ENCODE measurements around the gene PTPRG.

Gene PTPRG

DNA sequence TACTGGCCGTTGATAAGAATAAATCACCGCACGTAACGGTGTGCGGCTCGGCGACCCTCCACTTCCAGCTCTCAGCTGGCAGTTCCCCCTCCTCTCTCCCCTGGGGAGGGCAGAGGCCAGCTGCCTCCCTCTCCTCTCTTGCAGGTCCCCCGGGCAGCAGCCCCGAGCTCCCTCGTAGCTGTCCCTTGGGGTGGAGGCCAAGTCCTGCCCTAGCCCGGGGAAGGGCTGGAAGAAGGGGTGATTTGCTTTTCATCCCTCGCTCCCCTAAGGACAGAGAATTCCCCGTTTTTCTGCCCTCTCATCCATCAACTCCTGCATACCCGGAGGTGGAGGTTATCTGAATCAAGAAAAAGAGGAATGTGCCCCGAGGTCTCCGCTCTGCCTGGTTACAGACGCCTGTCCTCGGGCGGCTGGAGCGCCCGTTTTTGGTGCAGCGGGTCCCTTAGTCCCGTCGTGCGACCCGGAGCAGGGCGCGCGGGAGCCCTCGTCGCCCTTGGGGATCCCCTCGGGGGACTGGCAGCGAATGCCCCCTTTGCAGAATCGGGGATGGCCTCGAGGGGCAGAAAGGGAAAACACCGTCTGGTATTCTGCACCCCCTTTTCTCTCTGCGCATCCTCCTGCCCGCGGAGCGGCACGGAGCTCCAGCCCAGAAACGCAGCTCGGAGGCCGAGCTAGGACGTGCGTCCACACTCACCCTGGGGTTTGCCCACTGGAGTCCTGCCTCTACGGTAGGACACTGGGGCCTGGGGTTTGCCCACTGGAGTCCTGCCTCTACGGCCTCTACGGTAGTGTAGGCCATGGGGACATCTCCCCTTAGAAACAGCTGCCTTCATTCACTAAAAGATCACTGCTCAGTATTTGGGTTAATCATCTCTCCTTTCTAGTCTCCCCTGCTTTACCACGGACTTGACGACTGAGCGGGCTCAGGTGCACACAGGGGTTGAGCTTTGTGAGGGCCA is 2.2 kb downstream of the PTPRG start:
- DNase-seq, result no peak

DNA sequence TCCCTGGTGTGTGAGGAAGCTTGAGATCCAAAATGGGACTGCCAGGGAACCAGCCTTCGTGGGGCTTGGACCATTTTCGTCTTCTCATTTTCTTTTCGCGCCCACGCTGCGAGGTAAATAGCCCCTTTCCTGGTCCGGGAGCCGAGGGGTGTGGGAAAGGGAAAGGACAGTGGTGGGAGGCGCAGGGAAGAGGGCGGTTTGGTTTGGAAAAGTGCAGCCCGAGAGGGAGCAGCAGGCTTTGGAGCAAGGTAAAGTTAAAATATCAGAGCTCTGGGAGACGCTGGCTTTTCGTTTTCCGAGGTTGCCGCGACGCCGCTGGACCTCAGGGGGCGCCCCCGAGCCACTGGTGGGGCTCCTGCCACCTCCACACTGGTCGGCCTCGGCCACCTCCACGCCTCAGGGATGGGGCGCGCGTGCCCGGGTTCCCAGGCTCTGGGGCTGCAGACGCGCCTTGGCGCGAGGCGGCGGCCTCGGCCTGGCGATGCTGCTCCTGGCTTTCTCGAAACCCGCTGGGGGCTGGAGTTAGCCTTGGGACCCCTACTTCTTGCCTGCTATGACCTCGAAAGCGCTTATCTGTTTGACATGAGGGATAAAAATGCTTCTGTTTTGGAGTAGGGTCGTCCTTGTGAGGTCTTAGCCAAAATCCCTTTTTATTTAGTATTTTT is 3.2 kb downstream of the PTPRG start:
- no peak for DNase-seq

DNA sequence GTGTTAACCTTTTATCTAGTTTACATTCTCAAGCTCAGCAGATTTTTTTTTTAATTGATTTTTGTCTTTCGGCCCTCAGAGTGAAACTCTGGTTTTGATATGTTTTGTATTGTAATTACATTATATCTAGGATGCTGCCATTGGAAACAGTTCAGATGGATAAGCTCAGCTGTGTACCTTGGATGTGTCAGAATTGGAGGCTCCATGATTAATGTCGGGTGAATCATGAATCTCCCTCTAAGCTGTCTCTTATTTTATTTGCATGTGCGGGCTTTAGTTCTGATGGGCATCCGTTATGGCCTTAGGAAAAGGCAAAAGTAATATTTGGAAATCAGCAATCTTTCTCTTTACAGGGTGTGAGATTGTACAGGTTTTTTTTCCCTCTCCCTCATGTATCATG is 4.2 kb downstream of the PTPRG start:
- DNase-seq, result no peak

DNA sequence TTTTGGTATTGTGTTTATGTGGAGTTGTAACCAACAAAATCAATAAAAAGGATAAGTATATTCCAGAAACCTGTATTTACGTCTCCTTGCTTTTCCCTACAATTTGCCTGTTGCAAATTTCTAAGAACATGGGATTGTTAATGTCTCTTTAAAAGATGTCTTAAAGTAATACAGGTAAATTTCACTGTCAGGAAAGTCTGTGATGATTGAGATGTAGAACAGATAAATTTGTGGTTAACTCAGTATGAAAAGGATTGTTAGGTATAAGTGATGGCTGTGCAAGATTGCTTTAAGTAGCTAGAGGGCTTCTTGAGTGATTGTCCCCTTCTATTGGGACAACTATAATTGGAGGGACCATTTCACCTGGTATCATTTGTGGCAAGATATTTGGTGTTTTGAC is 6.8 kb downstream of the PTPRG start:
- no peak for DNase-seq

DNA sequence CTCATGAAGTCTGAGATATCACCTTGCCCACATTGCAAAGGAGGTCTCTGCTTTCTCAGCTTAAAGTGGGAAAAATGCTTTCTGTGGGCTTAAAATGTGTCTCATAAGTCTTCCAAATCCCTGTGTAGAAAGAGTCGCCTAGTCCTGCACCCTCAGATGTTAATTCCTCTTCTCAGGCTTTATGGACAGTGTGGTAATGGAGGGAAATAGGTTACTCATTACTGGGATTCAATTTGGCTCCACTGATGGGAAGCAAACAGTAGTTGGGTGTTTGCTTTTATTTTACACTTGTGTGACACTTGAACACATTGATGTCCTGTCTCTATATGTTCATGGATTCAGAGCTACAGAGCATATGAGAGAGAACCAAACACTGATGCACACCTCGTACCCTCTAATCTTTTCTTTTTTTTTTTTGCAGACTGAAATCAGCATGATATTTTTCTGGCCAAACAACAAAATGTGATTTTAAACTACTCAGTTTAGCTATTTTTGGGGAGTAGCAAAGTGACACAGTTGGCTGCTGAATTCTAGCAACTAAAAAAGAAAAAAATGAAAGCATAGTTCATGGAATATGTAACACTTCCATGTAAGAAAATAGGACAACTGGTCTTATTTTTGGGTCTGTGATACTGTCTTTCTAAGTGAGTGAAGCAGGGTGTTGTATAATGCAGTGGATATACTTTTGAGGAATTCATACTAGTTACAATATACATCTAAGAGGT is 8.6 kb downstream of the PTPRG start:
- no peak for DNase-seq

DNA sequence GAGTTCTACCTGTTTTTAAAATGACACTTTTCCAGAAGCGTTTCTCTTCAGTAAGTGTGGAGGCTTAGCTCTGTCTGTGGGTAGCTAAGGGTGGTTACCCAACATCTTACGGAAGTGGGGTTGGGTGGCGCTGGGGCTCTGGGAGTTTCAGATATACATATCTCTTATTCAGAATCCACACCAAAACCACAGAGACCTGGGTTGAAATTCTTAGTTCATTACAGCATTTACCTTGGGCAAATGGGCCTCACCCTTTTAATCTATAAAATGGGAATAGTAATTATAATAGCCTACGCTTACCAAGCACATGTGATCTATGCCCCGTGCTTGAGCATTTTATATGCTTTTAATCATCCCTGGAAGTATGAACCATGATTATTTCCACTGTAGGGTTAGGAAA is 9.4 kb downstream of the PTPRG start:
- DNase-seq, result no peak

DNA sequence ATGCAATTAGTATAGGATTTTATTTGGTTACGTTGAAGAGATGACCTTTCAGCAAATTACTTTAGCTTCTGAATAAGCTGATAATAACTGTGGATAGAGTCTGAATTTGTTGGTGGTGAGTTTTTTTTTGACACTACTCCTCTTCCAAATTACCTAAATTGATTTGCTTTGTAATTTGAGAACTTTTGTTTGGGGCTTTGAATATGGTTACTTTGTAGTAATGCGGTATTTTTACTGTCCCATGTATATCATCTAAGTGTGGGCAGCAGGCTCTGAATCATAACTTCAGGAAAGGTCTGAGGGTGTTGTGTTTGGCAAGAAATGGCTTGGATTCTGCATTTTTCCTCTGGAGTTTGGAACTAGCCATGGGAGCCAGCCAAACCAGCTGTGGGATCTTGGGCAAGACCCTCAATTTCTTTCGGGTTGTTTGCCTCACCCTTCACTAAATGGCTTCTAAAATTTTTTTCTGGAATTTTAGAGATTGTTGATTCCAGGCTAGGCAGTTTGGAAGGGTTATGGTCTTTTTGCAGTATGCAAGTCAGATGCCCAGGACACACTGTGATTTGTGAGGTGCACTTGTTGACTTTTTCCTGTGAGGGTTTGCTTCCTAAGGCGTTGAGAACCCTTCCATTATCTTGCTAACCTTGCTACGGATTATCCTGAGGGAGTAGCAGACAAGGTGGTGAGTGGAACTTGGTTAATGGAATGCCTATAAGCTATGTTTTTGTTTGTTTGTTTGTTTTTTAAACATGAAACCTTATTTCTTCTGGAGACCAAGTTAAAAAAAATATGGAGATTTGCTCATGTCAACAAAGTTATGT is 10.4 kb downstream of the PTPRG start:
- no peak for DNase-seq

DNA sequence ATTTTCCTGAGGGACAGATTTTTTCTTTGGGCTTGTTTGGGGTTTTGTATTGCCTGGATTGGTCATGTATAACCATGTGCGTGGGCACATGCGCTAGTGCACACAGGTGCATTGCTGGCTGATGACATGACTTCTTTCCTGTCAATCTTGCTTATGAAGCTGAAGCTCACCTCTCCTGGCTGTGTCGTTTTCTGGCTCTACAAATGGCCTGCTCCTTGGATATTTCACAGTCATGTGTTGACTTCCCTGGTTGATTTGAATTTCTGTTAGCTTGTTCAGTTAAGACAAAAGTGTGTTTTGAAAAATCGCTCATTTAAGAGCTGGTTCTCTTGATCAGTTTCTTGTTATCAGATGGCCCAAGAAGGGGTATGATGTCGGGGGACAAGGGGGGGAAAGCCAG is 11.5 kb downstream of the PTPRG start:
- no peak for DNase-seq

DNA sequence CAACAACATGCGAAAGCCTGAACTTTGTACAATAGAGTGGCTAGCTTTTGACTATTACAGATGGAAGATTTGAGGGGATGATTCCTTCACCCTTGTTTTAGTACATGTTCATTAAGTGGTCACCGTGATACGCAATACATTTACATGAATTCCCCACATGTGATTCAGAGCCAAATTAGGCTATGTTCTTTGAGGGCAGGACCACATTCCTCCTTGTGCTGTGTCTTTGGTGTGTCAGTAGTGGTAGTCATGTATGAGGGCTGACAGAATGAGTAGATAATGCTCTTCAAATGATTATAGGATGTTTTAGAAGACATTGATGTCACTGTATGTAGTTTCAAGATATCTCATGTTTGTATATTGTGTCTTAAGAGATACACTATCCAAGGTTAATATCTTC is 12.1 kb downstream of the PTPRG start:
- no peak for DNase-seq

DNA sequence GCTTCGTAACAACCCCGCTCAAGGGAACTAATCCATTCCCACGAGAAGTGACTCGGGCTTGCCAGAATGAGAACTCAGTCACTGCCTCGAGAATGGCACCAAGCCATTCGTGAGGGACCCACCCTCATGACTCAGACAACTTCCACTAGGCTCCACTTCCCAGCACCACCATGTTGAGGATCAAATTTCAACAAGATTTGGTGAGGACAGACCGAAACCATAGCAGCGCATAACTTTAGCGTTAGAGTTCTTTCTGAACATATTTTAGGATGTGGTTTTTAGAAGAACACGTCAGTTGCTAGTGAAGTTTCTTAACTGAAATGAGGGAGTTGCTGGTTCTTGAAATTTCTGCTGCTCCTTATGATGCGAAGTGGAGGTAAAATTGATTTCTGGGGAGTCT is 13.5 kb downstream of the PTPRG start:
- DNase-seq, result no peak

DNA sequence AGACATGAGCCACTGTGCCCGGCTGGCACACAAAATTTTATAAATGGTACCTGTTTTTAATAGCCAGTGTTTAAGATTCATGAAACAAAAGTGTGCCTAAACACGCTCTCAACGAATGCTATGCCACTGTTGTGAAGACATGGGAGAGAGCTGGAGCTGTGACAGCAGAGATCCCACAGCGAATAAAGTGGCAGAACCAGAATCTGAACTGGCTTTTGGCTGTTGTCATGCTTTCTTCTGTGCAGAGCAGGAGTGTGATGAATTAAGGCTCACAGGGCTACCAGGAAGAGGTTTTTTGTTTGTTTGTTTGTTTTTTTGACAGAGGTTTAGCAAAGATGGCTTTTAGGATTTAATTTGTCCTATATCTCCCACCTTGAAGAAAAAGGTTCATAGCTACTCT is 14.5 kb downstream of the PTPRG start:
- DNase-seq, result no peak

DNA sequence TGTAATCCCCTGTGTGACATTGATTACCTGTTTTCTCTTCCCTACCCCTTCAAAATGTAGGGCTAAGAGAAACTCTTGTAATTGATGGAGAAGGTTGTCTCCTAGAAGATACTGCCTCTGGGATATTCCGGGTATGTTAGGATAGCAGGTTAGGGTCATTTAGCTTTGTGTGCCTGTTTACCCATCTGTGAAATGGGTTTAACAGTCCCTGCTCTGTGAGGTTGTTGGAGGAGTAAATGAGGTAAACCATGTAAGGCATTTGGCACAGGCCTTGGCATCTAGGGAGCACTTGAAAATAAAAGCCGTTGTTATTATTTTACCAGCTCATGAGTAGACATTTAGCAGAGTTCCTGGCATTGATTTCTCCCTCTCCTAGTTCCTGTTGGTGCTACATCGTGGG is 16.4 kb downstream of the PTPRG start:
- DNase-seq, result no peak

DNA sequence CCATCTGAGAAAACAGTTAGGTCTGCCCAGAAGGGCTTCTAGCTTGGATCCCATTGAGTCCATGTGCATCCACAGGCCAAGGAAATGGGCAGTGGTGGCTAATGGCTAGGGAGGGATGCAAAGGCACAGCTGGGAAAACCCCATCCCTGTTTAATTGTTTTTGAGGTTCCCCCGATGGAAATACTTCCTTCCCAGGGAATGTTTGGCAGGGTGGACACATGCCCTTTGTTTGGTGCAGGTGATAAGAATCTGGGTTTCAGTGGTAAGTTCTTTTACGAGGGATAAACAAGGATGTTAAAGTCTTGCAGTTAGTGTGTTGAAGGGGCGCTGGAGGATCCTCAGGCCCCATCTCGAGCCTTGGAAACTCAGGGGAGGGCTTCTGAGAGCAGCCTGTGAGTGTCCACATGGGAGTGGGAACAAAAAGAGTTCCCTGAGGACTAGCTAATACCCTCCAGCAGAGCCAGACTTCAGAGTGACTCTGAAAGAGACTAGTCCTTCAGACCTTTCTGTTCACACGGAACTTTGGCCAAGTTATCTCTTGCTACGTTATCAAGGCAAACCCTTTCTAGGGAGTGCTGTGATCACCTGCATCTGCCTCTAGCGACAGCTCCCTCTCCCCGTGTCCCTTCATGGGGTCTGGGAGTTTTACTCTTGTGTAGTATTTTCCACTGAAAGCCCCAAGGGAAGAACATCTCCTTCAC is 17.4 kb downstream of the PTPRG start:
- no peak for DNase-seq

DNA sequence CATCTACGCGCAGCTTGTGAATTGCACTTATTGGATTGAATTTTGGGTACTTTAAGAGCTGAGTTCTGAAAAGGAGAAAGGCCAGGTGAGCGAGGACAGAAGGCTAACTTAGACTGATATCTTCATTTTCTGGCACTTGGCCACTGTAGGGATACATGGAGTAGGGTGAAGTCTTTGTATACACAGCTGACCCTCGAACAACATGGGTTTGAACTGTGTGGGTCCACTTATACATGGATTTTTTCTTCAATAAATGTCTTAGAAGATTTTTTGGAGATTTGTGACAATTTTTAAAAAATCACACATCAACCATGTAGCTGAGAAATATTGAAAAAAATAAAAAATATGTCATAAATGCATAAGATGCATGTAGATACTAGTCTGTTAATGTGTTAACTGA is 18.3 kb downstream of the PTPRG start:
- no peak for DNase-seq

DNA sequence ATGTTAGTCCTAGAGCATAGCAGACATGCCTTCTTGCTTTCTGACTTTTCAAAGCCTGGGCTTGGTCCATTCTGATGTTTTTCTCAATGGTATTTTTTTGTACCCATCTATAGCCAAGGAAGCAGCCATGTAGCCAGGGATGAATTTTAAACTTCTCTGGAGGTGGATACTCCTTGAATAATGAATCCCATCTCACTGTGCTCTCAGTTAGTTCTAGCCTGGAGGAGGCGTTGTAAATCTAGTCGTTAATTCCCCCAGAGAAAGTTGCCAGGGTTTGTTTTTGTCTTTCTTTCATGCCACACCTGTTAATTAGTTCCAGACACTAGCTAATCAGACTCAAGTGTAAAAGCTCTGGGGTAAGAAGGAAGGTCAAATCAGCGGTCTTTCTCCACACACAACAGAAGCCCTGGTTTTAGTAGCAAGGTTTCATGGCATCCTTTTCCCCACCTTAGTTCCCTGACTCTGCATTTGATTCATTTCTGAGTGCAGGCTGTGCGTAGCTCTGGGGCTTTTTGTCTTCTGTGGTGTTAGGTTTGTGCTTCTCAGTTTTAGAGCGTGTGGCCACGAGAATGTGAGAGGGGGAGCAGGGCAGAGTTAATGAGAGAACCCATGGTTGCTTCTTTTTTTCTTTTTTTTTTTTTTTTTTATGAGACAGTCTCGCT is 19.7 kb downstream of the PTPRG start:
- DNase-seq, result no peak

DNA sequence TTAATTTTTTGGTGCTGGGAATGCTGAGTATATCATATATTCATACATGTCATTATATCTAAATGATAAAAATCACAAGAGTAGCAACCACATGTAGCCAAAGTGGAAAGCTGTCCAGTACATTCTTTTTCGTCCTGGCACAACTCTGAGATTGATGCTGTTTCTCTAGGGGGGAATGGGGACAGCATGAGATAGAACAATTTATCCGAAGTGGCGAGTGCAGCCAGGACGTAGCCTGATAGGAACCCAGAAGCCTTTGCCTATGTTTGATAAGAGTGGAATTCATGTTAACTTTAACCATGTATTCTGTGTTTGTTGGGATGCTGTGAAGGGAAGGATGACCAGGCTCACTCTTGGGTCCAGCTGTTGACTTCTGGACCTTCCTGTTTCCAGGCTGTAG is 20.9 kb downstream of the PTPRG start:
- DNase-seq, result no peak

DNA sequence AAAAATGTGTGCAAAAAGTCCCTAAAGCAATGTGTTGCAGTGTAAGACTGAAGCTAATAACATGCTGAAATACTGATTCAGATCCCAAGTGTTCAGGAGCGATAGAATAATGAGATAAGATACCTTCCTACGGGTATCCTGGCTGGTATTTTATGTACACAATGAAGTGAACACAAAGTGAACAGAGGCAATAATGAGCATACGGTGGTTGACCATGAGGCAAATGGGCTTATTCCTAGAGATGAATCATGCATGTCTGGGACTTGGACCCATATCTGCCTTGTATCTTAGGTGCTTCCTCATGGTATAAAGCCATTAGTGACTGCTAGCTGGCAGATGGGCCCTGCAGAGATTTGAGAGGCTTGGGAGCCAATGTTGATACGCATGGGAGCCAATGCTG is 21.5 kb downstream of the PTPRG start:
- DNase-seq, result no peak

DNA sequence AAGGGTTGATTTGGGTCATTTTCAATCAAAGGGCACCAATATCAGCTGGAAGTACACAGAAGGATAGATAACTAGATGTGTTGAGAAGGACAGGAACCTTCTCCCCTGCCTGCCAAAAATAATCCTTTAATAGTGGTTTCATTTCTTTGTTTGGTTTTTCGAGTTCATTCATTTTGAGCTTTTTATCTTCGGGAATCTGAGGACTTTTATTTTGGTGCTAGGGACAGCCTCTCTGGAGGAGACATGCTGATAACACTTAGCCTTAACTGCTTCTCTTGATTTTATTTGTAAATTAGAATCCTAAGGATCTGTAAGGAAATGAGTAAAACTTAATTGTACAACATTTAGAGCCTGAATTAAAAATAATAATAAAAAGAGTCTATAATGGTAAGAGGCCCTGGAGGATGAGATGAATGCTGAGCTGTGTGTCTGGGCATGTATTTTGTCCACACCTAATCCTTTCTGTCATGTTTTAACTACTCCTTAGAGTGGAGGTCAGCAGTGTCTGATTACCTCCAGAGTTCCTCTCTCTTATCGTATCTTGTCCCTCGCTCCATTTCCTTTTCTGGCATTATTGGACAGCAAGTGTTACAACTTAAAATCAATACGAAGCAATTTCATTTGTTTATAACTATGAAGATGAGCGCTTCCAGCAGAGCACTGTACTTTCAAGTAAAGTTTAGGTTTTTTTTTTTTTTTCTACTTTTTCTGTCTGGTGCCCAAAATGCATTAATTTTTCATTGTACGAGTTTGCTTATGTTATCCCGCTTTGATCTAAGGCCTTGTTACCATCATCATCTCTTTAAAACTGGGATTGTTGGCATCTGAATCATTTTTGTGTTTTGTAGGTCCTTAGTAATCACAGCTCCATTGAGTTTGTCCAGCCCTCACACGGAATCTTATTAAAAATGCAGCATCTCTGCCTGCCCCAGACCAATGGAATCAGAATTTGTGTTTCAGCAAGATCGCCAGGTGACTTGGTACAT is 22.8 kb downstream of the PTPRG start:
- DNase-seq, result no peak

DNA sequence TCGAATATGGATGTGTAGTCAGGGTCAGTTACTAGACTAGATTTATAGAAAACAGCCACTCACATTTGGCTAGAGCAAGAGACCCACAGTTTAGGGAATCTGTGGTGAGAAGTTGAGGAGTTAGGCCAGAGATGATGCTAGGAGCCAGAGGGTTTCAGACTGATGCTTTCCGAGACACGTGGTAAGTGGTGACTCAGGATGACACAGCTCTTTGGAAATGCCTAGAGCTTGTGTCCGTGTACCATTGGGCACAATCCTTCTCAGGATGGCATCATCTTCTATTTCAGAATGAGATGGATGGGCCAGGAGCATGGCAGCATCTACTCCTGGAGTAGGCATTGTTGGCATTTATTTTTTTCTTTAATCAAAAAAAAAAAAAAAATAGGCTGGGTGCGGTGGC is 28.5 kb downstream of the PTPRG start:
- DNase-seq, result no peak

DNA sequence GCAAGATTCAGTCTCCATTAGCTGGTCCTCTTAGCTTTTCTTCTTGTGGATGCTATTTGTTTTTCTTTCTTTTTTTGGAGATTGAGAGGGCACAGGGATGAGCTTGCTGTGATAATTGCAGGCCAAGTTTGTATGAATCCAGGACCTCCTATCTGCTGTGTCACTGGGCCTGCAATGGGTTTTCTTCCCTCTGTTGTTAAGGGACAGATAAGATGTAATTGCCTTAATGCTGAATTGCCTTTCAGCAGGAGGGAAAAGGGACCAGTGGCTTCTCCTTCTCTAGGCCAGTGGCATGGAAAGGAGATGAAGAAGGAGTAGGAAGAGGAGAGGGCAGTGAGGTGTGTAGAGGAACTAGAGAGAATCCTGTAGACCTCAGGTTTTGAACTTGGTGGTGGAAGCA is 29.9 kb downstream of the PTPRG start:
- DNase-seq, result no peak
